Spinal cord (tissue), 10 donors: ENCODE results near the gene PDE1C. TPM values are rescaled to one million over a fixed set of nuclear protein-coding genes. Genes with fewer than 3 reads are reported as not detected.

Source experiments
- DNase-seq, 6 donors: peaks; one replicate each; pipeline versions ENCODE4 v3.0.0 to v3.0.0-alpha.2; 2013 to 2015; ENCODE audit warnings: low spot score in 6 of 6, low read depth in 4 of 6
- H3K27ac ChIP-seq: one replicate; pipeline ENCODE4 v1.5.1; 2013; ENCODE audit warnings: low read depth, low read length, control low read depth
- H3K27me3 ChIP-seq: one replicate; pipeline ENCODE4 v1.6.1; 2013; ENCODE audit warnings: low read length; ENCODE audit not compliant: control insufficient read depth, insufficient read depth
- H3K36me3 ChIP-seq: one replicate; pipeline ENCODE4 v1.6.1; 2013; ENCODE audit warnings: low read length; ENCODE audit not compliant: control insufficient read depth, insufficient read depth
- H3K4me1 ChIP-seq: one replicate; pipeline ENCODE4 v1.6.1; 2013; ENCODE audit warnings: low read length; ENCODE audit not compliant: control insufficient read depth, insufficient read depth
- H3K4me3 ChIP-seq: one replicate; pipeline ENCODE4 v1.5.1; 2013; ENCODE audit warnings: low read depth, low read length, control low read depth
- H3K9me3 ChIP-seq: one replicate; pipeline ENCODE4 v1.6.1; 2013; ENCODE audit warnings: low read length; ENCODE audit not compliant: control insufficient read depth, insufficient read depth
- WGBS: methylation state at CpG from one replicate; pipeline ENCODE4 v1.1.5; 2013; ENCODE audit warnings: missing lambda C conversion rate; ENCODE audit not compliant: insufficient coverage; 5-methylcytosine and 5-hydroxymethylcytosine counted together
- polyA plus RNA-seq, 2 donors: library from polyadenylated mRNA; unstranded; fragments of 120-200 nt; gene quantifications; one replicate each; pipeline ENCODE4 v1.2.1, GENCODE V29; 2013; ENCODE audit not compliant: insufficient read length in 2 of 2
- total RNA-seq, 2 donors: library from RNA; depleted of rRNA in 1 of 2; stranded (reverse); fragments of 120-200 nt in 1 of 2; fragments of >200 nt in 1 of 2; gene quantifications; one replicate each; pipeline versions ENCODE4 v1.2.3 to v1.2.4, GENCODE V29; 2013 to 2014
- donor health status: healthy.

PDE1C gene
- total and polyA plus RNA-seq, 4 donors, result 10.6 to 24.0 (median 13.8) TPM

DNA sequence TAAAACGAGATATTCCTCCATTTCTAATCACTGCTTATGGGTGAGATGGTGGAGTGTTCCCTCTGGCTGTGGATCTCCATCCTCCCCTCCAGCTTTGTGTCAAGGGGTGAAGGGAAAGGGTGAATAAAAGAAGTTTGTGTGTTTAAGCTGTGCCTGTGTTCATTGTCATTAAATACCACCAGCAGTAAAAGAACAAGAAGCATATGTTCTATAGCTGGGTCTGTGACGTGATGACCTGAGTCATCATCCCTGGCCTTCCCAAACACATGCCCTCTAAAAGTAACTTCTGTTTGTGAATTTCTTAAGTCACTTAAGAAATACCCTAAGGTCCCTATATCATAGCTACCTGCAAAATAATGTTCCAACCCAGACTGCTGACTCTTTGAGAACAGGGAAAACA, 278.3 kb downstream of the PDE1C start:
- Histone ChIP-seq H3K36me3 (no peaks in the 10 kb centered on the region), H3K27me3 (no peaks in the 10 kb centered on the region), H3K4me1 (no peaks in the 10 kb centered on the region), H3K27ac (no peak overlapping the region), H3K4me3 (no peak overlapping the region), H3K9me3 (no peaks in the 10 kb centered on the region)
- no peak for DNase-seq
- no CpG with 5 or more reads among the region's 2 CpGs for WGBS

DNA sequence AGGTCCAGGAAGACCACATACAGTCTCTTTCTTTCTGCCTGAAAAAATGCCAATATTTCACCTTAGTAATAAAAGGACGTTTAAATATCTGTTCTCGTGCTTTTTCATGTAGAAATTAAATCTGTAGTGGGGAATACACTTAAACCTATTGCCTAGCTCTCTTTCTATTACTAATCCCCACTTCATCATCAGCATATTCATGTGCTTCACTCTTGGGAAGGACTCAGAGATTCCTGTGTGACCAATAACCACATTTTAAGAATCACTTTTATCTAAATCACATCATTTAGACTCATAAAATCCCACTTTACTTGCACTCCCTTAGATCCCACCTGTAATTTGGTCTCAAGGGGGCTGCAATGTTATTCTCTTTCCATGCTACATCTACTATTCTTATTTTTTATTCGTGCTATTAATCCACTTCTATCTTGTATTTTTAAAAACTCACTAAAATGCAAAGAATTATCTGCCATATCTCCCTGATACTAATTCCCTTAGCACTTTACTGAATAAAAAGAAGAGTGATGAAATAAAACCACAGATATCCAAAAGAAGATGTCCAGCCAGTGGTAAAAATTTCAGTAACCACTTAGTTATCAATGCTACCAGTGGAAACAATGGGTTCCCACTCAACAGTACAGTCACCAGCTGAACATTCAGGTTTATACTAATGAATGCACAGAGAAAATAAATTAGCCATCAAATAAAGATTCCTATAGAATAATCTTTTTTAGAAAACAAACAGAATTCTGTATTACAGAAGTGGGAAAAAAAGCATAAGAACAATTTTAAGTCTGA, 281.1 kb downstream of the PDE1C start:
- Histone ChIP-seq H3K36me3 (no peaks in the 10 kb centered on the region), H3K27ac (peak overlapping the region; percentile 2), H3K4me1 (peaks cover 4% of the 10 kb centered on the region), H3K27me3 (no peaks in the 10 kb centered on the region), H3K4me3 (no peak overlapping the region), H3K9me3 (no peaks in the 10 kb centered on the region)
- no CpG with 5 or more reads among the region's 3 CpGs for whole genome bisulfite sequencing
- DNase-seq, result no peak

DNA sequence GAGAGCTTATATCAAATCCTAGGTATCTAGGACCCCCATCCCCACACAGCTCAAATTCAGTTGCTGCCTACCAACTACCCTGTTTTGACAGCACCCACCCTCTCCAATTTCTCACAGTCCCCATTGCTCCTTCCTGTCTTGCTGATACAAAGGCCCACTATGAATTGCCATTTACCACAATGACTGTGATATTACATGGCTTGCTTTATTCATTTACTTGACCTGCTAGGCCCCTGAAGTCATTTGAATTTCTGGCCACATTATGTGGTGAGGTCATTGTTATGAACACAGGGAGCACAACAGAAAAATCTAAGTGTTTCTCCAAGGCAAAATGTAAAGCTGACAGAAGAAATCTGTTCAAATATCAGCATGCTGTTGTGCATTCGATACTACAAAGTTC, 281.8 kb downstream of the PDE1C start:
- no peak overlapping the region for H3K27ac ChIP-seq
- H3K9me3 ChIP-seq, result no peaks in the 10 kb centered on the region
- WGBS, result 89% methylated on average over 1 of the region's 1 CpG
- H3K4me1 ChIP-seq, result peaks cover 4% of the 10 kb centered on the region
- H3K4me3 ChIP-seq, result no peak overlapping the region
- peak in 1 of 6 donors; percentile 22 for DNase-seq
- no peaks in the 10 kb centered on the region for H3K36me3 ChIP-seq
- no peaks in the 10 kb centered on the region for H3K27me3 ChIP-seq

DNA sequence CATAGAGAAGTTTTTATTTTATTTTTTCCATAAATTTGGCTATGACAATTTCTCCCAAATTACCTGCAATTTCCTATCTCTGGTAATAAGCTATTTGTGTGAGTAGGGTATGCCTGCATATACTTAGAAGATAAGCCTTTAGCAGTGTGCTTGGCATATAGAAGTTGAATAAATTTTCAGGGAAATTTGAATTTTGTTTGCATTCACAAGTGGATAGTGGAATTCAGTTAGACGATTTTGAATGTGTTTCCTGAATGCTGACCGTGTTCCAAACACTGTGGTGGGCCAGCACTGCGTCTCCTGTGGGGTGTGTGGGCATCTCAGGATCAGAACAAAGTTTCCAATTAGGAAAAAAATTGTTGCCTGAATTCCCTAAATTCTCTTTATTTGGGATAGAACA, 283.9 kb downstream of the PDE1C start:
- no peaks in the 10 kb centered on the region for H3K27me3 ChIP-seq
- 60% methylated on average over 1 of the region's 3 CpGs for WGBS
- H3K4me3 ChIP-seq, result no peak overlapping the region
- no peaks in the 10 kb centered on the region for H3K36me3 ChIP-seq
- H3K27ac ChIP-seq, result no peak overlapping the region
- DNase-seq, result peak in 1 of 6 donors; percentile 53
- no peaks in the 10 kb centered on the region for H3K9me3 ChIP-seq
- H3K4me1 ChIP-seq, result peaks cover 4% of the 10 kb centered on the region

DNA sequence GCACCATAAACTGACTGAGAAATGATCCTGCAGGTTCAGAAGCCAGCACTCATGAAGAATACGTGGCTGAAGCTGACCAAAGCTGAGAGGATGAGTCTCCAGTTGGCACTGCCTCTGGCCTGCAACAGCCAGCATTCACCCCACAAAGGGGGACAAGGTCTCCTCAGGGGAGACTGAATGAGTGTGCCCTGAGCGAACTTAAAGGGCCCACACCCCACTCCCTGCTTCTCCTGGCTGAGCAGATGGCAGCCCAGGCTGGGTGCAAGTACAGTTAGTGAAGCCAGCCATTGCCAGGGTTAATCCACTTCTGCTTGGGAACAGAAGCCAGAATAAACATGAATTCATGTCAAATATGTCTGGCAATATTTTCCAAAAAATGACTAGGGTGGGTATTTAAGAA, 285.1 kb downstream of the PDE1C start:
- Histone ChIP-seq H3K36me3 (no peaks in the 10 kb centered on the region), H3K4me1 (peaks cover 4% of the 10 kb centered on the region), H3K27me3 (no peaks in the 10 kb centered on the region), H3K27ac (no peak overlapping the region), H3K4me3 (no peak overlapping the region), H3K9me3 (no peaks in the 10 kb centered on the region)
- DNase-seq, result peak in 1 of 6 donors; percentile 76
- WGBS, result 56% methylated on average over 2 of the region's 2 CpGs

DNA sequence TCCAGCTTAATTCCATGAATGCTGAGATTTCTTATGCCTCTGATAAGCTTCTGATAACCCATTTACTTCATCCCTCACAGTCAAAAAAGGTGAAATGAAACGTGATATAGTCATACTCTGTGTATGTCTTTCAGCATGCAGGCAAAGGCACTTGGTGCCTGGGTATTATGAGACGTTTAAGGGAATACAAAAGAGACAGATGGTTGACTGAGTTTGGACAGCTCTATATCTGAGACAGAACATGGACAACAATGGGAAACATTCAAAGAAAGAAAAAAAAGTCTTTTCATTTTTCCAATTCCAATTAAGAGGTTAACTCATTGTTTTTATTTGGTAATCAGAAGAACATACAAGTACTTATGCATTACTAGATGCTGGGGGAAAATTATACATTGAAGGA, 287.0 kb downstream of the PDE1C start:
- Histone ChIP-seq H3K36me3 (no peaks in the 10 kb centered on the region), H3K27me3 (no peaks in the 10 kb centered on the region), H3K9me3 (no peaks in the 10 kb centered on the region), H3K4me3 (no peak overlapping the region), H3K27ac (no peak overlapping the region), H3K4me1 (peaks cover 4% of the 10 kb centered on the region)
- no peak for DNase-seq
- no CpG with 5 or more reads among the region's 2 CpGs for WGBS

DNA sequence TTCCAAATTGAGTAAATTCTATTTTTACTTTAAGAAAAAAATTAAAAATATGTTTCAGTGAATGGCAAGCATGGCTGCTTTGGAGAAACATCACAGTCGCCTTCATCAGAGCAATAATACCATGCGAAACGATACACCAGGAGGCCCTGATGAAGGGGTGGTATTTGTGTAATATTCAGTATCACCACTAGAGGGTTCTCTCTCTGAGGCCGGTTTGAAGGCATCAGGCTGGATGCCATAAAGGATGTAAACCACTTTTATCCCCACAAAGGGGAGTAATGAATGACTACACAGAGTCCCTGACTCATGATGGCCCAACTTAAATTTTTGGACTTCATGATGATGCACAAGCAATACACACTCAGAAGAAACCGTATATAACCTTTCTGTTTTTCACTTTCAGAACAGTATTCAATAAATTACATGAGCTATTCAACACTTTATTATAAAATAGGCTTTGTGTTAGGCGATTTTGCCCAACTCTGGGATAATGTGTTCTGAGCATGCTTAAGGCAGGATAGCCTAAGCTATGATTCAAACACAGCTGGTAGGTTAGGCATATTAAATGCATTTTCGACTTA, 287.7 kb downstream of the PDE1C start:
- Histone ChIP-seq H3K4me1 (peaks cover 4% of the 10 kb centered on the region), H3K27ac (no peak overlapping the region)

DNA sequence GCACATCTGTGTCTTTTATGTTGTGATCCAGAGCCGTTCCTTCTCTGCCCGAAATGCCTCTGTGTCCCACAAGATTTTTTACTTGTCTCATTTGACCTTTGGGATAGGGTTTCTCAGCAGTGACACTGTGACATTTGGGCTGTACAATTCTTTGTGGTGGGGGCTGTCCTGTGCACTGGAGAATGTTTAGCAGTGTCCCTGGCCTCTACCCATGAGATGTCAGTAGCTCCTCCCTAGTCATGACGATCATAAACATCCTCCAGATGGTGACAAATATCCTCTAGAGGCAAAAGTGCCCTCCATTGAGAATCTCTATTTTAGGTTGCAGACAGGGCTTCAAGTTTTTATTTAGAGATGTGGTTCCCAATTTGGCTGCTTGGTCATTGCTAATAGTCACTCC, 291.9 kb downstream of the PDE1C start:
- no peaks in the 10 kb centered on the region for H3K9me3 ChIP-seq
- no peaks in the 10 kb centered on the region for H3K36me3 ChIP-seq
- H3K27me3 ChIP-seq, result no peaks in the 10 kb centered on the region
- DNase-seq, result no peak
- H3K27ac ChIP-seq, result no peak overlapping the region
- no peak overlapping the region for H3K4me3 ChIP-seq
- WGBS, result 40% methylated on average over 1 of the region's 3 CpGs
- no peaks in the 10 kb centered on the region for H3K4me1 ChIP-seq

More for the DNA sequence above, 287.7 kb downstream of the PDE1C start:
- 100% methylated on average over 1 of the region's 7 CpGs for WGBS
- H3K4me3 ChIP-seq, result no peak overlapping the region
- DNase-seq, result peak in 4 of 6 donors; percentile 15 to 66 (median 36)
- H3K36me3 ChIP-seq, result no peaks in the 10 kb centered on the region
- H3K9me3 ChIP-seq, result no peaks in the 10 kb centered on the region
- no peaks in the 10 kb centered on the region for H3K27me3 ChIP-seq

DNA sequence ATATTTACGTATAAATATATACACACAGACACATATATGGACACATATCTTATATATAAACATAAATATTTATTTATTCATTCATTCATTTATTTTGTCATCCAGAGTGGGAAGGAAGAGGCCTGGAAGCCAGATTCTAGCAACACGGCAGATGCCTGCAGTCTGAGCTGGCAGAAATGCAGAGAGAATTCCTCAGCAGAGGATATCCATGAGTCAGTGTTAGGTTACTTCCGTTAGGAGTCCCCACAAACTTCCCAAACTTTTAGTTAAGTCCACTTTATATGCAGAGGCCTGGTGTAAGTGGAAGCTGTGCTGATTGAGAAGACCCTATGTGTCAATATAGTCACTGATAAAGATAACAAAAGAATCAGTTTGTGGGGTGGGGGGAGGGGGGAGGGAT, 293.6 kb downstream of the PDE1C start:
- DNase-seq, result peak in 1 of 6 donors; percentile 53
- H3K27ac ChIP-seq, result no peak overlapping the region
- H3K9me3 ChIP-seq, result no peaks in the 10 kb centered on the region
- H3K27me3 ChIP-seq, result no peaks in the 10 kb centered on the region
- no peak overlapping the region for H3K4me3 ChIP-seq
- no CpG with 5 or more reads among the region's 3 CpGs for WGBS
- H3K4me1 ChIP-seq, result no peaks in the 10 kb centered on the region
- no peaks in the 10 kb centered on the region for H3K36me3 ChIP-seq

DNA sequence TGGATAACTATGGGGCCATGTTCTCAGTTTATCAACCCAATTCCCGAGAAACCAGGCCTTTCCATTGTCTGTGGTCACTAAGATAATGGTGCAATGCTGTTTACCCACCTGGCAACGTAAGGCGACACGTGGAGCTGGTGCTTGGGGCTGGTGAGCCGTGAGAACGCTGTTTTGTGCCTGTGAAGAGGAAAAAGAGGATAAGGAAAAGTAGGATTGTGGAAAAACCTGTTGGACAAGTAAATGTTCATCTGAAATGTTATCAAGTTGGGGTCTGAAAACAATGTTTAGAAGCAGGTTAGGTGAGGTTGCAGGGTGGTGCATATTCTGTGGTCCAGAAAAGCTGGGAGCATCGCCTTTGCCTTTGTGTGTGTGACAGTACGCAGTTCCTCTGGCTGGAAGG, 294.7 kb downstream of the PDE1C start:
- H3K27me3 ChIP-seq, result no peaks in the 10 kb centered on the region
- no peak for DNase-seq
- H3K4me3 ChIP-seq, result no peak overlapping the region
- no peaks in the 10 kb centered on the region for H3K4me1 ChIP-seq
- WGBS, result 84% methylated on average over 8 of the region's 8 CpGs
- no peak overlapping the region for H3K27ac ChIP-seq
- no peaks in the 10 kb centered on the region for H3K36me3 ChIP-seq
- H3K9me3 ChIP-seq, result no peaks in the 10 kb centered on the region
